Muscle layer of duodenum (tissue), 2 donors: ENCODE data around the gene RPP14.
"Not testable (repeated sequence)": the region's sequence is repeated elsewhere in the genome, so short reads cannot be mapped to it uniquely, and the experiment has no call there.

ENCODE experiments used
- H3K27ac ChIP-seq: one replicate; pipeline ENCODE4 v1.7.0; 2013; ENCODE audit warnings: mild to moderate bottlenecking, low read length
- H3K27me3 ChIP-seq: one replicate; pipeline ENCODE4 v1.7.0; 2013; ENCODE audit warnings: low read depth, mild to moderate bottlenecking, control low read depth, low read length
- H3K36me3 ChIP-seq, 2 donors: one replicate each; pipeline ENCODE4 v1.7.0; 2013; ENCODE audit warnings: low read length in 2 of 2, control low read depth in 1 of 2, mild to moderate bottlenecking in 1 of 2; ENCODE audit not compliant: insufficient read depth in 2 of 2, control insufficient read depth in 1 of 2
- H3K4me1 ChIP-seq, 2 donors: one replicate each; pipeline ENCODE4 v1.7.0; 2013; ENCODE audit warnings: low read length in 2 of 2, mild to moderate bottlenecking in 2 of 2, control low read depth in 1 of 2, moderate library complexity in 1 of 2; ENCODE audit not compliant: insufficient read depth in 2 of 2, control insufficient read depth in 1 of 2
- H3K4me3 ChIP-seq, 2 donors: one replicate each; pipeline ENCODE4 v1.7.0; 2013; ENCODE audit warnings: low read length in 2 of 2, low read depth in 1 of 2, mild to moderate bottlenecking in 1 of 2
- H3K9me3 ChIP-seq, 2 donors: one replicate each; pipeline ENCODE4 v1.7.0; 2013; ENCODE audit warnings: low read length in 2 of 2, control low read depth in 1 of 2, mild to moderate bottlenecking in 1 of 2; ENCODE audit not compliant: control insufficient read depth in 1 of 2
- donor health status: healthy.

The RPP14 gene

GRCh38 chr3:58271901-58272501, 34.0 kb upstream of the RPP14 start:
- Histone ChIP-seq H3K9me3 (no peaks in the 10 kb centered on the region), H3K4me1 (no peaks in the 10 kb centered on the region), H3K27me3 (no peaks in the 10 kb centered on the region), H3K4me3 (no peak overlapping the region), H3K36me3 (peaks cover 19 to 37% of the 10 kb centered on the region in 2 donors), H3K27ac (no peak overlapping the region)

GRCh38 chr3:58272891-58273290, 33.2 kb upstream of the RPP14 start:
- no peaks in the 10 kb centered on the region for H3K27me3 ChIP-seq
- peaks cover 19 to 30% of the 10 kb centered on the region in 2 donors for H3K36me3 ChIP-seq
- H3K4me3 ChIP-seq = no peak overlapping the region
- no peaks in the 10 kb centered on the region for H3K4me1 ChIP-seq
- no peak overlapping the region for H3K27ac ChIP-seq
- no peaks in the 10 kb centered on the region for H3K9me3 ChIP-seq

DNA sequence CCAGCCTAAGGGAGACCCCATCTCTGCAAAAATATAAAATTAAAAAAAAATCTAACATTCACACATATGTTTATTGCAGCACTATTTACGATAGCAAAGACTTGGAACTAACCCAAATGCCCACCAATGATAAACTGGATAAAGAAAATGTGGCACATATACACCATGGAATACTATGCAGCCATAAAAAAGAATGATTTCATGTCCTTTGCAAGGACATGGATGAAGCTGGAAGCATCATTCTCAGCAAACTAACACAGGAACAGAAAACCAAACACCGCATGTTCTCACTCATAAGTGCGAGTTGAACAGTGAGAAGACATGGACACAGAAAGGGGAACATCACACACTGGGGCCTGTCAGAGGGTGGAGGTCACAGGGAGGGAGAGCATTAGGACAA, 32.7 kb upstream of the RPP14 start:
- H3K4me1 ChIP-seq, H3K27me3 ChIP-seq, H3K9me3 ChIP-seq, H3K4me3 ChIP-seq, H3K27ac ChIP-seq: not testable (repeated sequence)
- H3K36me3 ChIP-seq = peaks cover 19 to 30% of the 10 kb centered on the region in 2 donors

DNA sequence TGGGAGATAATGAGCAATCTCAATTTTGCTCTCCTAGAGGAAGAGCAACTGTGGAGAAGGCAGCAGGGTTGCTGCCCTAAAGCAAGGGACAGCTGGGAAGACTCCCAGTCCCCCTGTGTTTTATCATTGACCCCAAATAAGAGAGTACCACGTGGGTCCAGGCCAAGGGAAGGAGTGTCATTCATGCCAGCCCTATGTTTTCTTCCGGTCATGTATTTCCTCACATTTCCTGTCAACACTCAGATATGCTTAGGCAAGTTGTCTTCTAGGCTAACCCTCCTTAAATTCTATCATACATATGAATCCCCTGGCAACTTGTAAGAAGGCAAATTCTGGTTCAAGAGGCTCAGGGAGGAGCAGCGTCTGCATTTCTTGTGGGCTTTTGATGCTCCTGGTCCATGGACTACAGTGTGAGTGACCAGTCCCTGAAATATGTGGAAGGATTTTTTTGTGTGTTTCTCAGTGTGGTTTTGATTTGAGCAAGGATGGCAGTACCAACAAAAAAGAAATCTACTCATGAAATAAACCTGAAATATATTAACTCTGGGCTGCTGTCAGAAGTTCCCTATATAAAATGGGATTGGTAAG, 31.9 kb upstream of the RPP14 start:
- Histone ChIP-seq H3K27me3 (no peaks in the 10 kb centered on the region), H3K9me3 (no peaks in the 10 kb centered on the region), H3K36me3 (peaks cover 14 to 25% of the 10 kb centered on the region in 2 donors), H3K27ac (no peak overlapping the region), H3K4me1 (no peaks in the 10 kb centered on the region), H3K4me3 (no peak overlapping the region)

DNA sequence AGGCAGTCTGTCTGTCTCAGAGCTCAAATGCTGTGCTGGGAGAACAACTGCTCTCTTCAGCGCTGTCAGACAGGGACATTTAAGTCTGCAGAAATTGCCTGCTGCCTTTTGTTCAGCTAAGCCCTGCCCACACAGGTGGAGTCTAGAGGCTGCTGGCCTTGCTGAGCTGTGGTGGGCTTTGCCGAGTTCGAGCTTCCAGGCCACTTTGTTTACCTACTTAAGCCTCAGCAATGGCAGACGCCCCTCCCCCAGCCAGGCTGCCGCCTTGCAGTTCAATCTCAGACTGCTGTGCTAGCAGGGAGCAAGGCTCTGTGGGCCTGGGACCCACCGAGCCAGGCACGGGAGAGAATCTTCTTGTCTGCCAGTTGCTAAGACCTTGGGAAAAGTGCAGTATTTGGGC, 25.0 kb upstream of the RPP14 start:
- Histone ChIP-seq H3K4me1 (no peaks in the 10 kb centered on the region), H3K27me3 (no peaks in the 10 kb centered on the region), H3K36me3 (peaks cover 4 to 24% of the 10 kb centered on the region in 2 donors), H3K27ac (no peak overlapping the region), H3K4me3 (no peak overlapping the region), H3K9me3 (no peaks in the 10 kb centered on the region)

DNA sequence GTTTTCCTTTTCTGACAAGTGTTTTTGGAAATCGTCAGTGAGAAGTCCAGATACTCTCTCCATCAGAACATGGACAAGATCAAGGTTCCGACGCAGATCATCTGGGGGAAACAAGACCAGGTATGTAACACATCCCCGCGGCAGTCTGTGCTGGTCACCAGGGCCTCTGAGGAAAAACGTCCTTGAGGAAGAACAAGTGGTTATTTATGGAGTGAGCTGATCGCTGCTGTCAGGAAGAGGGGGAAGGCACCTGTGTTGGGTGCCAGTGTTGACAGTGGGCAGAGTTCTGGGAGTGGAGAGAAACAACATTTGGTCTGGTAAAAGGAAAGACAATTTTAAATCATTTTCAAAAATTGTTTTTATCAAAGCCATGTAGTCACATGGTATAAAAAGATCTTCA, 20.7 kb upstream of the RPP14 start:
- Histone ChIP-seq H3K9me3 (no peaks in the 10 kb centered on the region), H3K4me1 (no peaks in the 10 kb centered on the region), H3K27me3 (no peaks in the 10 kb centered on the region), H3K36me3 (peaks cover 11 to 29% of the 10 kb centered on the region in 2 donors), H3K4me3 (no peak overlapping the region), H3K27ac (no peak overlapping the region)

GRCh38 chr3:58287354-58287753, 18.7 kb upstream of the RPP14 start:
- Histone ChIP-seq H3K4me1 (no peaks in the 10 kb centered on the region), H3K27ac (no peak overlapping the region), H3K27me3 (no peaks in the 10 kb centered on the region), H3K4me3 (no peak overlapping the region), H3K36me3 (peaks cover 11 to 15% of the 10 kb centered on the region in 2 donors), H3K9me3 (no peaks in the 10 kb centered on the region)

DNA sequence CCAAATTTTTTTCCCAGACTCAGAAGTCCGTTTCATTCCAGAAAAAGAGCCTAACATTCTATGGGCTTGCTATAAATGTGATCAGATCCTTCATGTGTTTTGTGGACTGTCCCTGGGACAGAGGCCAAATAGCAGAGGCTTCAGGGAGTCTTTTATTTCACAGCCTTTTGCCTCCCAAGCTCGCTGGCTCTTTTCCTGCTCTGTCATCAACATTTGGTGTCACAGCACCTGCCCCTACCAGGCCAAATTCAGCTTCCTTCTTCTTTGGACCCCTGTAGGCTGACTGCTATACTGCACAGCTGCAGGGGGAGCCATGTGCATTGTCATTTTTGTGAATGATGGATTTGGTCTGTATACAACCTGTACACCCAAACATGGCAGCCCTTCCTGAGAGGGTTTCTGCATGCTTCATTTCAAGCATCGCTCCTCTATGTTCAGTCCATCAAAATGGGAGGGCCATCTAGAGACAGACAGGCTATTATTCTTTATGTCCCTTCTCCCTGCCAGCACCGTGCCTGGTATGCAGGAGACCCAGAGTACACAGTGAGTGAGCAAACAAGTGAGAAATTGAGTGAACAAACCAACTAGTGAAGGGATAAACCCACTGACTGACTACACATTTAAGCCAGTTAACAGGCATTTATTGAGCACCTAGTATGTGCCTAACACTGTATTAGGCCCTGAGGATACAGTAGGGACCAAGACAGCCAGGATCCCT, 17.9 kb upstream of the RPP14 start:
- H3K4me3 ChIP-seq = no peak overlapping the region
- peaks cover 11 to 15% of the 10 kb centered on the region in 2 donors for H3K36me3 ChIP-seq
- H3K27me3 ChIP-seq = no peaks in the 10 kb centered on the region
- no peaks in the 10 kb centered on the region for H3K4me1 ChIP-seq
- H3K9me3 ChIP-seq = no peaks in the 10 kb centered on the region
- no peak overlapping the region for H3K27ac ChIP-seq

GRCh38 chr3:58288964-58289613, 17.0 kb upstream of the RPP14 start:
- not testable (repeated sequence) for H3K27me3 ChIP-seq, H3K4me1 ChIP-seq, H3K9me3 ChIP-seq, H3K4me3 ChIP-seq, H3K27ac ChIP-seq
- peaks cover 11 to 15% of the 10 kb centered on the region in 2 donors for H3K36me3 ChIP-seq

- H3K4me3 ChIP-seq, H3K27me3 ChIP-seq, H3K9me3 ChIP-seq, H3K27ac ChIP-seq, H3K36me3 ChIP-seq, H3K4me1 ChIP-seq: not testable (repeated sequence)
Observed at GRCh38 chr3:58290446-58290845, 15.6 kb upstream of the RPP14 start.

DNA sequence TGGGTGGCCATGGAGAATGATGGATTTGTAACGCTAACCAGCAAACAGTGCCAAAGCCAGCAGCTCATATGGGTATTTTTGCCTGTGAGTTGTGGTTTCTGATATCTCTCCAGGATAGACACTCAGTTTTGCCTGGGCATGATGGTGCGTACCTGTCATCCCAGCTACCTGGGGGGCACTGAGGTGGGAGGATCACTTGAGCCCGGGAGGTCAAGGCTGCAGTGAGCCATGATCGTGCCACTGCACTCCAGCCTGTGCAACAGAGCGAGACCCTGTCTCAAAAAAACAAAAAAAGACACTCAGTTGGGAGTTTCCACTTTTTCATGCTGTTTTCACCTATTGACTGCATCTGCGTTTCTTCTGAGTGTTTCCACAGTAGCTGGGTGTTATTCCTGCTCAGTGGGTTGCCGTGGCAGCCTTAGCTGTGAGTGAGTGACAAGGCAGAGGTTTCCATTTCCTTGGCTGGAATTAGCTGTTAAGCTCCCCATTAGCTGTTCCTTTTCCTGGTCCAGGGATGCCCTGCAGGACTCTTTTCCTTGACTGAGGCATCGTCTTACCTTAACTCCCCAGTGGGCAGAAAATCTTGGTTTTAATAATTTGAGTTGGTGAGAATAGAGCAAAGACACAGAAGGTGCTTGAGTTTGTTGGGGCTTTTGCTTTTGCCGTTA, 14.2 kb upstream of the RPP14 start:
- Histone ChIP-seq H3K27me3 (no peaks in the 10 kb centered on the region), H3K4me3 (no peak overlapping the region), H3K9me3 (no peaks in the 10 kb centered on the region), H3K4me1 (no peaks in the 10 kb centered on the region), H3K36me3 (peaks cover 0 to 7% of the 10 kb centered on the region in 2 donors), H3K27ac (no peak overlapping the region)
